ENCODE measurements around the gene KLRC3.

DNA sequence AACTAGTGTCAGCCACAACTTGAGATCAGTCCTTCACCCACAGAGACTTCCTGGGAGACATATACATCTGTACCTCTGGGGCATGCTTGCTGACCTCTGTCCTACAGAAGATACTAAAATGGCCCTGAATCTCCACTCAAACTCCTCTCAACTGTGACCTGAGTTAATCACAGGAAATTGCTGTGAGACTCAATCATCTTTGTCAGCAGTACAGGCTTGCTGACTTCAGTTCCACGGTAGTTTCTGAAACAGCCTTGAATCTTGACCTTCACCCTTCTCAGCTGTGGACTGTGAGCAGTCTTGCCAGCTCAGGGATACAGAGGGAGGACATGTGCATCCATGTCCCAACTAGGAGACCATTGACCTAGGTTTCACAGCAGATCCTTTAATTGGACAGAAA lies 34.1 kb upstream of the KLRC3 start:
- TF ChIP-seq, protein P1, sequence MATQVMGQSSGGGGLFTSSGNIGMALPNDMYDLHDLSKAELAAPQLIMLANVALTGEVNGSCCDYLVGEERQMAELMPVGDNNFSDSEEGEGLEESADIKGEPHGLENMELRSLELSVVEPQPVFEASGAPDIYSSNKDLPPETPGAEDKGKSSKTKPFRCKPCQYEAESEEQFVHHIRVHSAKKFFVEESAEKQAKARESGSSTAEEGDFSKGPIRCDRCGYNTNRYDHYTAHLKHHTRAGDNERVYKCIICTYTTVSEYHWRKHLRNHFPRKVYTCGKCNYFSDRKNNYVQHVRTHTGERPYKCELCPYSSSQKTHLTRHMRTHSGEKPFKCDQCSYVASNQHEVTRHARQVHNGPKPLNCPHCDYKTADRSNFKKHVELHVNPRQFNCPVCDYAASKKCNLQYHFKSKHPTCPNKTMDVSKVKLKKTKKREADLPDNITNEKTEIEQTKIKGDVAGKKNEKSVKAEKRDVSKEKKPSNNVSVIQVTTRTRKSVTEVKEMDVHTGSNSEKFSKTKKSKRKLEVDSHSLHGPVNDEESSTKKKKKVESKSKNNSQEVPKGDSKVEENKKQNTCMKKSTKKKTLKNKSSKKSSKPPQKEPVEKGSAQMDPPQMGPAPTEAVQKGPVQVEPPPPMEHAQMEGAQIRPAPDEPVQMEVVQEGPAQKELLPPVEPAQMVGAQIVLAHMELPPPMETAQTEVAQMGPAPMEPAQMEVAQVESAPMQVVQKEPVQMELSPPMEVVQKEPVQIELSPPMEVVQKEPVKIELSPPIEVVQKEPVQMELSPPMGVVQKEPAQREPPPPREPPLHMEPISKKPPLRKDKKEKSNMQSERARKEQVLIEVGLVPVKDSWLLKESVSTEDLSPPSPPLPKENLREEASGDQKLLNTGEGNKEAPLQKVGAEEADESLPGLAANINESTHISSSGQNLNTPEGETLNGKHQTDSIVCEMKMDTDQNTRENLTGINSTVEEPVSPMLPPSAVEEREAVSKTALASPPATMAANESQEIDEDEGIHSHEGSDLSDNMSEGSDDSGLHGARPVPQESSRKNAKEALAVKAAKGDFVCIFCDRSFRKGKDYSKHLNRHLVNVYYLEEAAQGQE (IDR thresholded peaks at IDR 0.05; ENCODE audit: insufficient read depth in 1 of 2, low read depth in 2 of 2, low read length in 2 of 2) = no peak
- no peak for TF ChIP-seq SIN3A (IDR thresholded peaks at IDR 0.05; ENCODE audit: borderline replicate concordance, insufficient read depth, low read length)
- TF ChIP-seq FOXP2 (optimal IDR thresholded peaks at IDR 0.05; ENCODE audit: borderline replicate concordance, extremely low read depth, extremely low read length, insufficient read depth) = no peak
